Measurements from ENCODE around the gene CYSTM1.
"Not testable (repeated sequence)": the region's sequence is repeated elsewhere in the genome, so short reads cannot be mapped to it uniquely, and the experiment has no call there.

The CYSTM1 gene

GRCh38 chr5:140174014-140174413 lies 974 bp upstream of the CYSTM1 start:
- in situ Hi-C loops (cut with MboI; ENCODE audit: low sequenced_read_pairs): loop anchor here (25.0 kb wide), 2 partner anchors 112 to 387 kb away; partner anchors contain the start of gene PSD2

DNA sequence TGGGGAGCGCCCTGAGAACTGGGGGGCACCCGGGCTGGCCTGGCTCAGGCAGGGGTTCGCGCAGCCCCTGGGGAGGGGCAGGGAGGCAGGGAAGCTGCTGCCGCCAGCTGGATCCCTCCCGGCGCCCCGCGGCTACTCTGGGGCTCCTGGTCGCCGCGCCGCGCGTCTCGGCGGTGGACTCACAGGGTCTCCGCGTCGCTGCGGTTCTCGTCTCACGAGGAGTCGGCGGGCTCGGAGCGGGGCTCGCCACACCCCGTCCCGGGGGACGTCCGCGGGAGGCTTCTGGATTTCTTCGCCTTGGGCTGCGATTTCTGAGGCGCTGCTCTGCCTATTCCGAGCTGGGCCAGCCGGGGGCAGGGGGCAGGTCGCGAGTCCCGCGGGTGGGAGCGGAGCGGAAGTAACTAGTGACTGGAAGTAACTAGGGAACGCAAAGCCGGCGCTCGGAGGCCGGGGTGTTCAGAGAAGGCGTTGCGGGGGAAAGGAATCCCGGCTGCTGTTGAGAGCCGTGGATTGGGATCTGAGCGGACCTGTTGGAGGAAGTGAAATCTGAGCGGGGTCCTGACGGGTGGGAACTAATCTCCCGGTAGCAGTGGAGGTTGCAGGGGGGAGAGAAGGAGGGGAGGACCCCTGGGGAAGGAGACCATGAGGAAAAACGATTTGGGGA lies 511 bp downstream of the CYSTM1 start:
- in situ Hi-C loops (cut with MboI; ENCODE audit: low sequenced_read_pairs): no loop called here

GRCh38 chr5:140176031-140176387 lies 1.0 kb downstream of the CYSTM1 start:
- in situ Hi-C loops (cut with MboI; ENCODE audit: low sequenced_read_pairs): no loop called here

GRCh38 chr5:140178086-140178410 lies 3.1 kb downstream of the CYSTM1 start:
- in situ Hi-C loops (cut with MboI; ENCODE audit: low sequenced_read_pairs): no loop called here

DNA sequence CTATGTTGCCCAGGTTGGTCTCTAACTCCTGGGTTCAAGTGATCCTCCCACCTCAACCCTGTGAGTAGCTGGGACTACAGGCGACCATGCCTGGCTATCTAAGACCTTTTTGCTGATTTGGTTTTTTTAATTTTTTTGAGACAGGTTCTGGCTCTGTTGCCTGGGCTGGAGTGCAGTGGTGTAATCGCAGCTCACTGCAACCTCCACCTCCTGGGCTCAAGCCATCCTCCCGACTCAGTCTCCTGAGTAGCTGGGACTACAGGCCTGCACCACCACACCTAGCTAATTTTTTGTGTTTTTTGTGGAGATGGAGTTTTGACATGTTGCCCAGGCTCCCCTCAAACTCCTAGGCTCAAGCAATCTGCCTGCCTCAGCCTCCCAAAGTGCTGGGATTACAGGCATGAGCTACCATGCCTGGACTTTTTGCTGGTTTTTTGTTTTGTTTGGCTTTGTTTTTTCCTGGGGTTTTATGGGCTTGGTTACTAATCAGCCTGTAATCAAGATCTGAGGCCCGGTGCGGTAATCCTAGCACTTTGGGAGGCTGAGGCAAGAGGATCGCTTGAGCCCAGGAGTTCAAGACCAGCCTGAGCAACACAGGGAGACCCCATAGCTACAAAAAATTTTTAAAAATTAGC lies 3.6 kb downstream of the CYSTM1 start:
- in situ Hi-C loops (cut with MboI; ENCODE audit: low sequenced_read_pairs): no loop called here

DNA sequence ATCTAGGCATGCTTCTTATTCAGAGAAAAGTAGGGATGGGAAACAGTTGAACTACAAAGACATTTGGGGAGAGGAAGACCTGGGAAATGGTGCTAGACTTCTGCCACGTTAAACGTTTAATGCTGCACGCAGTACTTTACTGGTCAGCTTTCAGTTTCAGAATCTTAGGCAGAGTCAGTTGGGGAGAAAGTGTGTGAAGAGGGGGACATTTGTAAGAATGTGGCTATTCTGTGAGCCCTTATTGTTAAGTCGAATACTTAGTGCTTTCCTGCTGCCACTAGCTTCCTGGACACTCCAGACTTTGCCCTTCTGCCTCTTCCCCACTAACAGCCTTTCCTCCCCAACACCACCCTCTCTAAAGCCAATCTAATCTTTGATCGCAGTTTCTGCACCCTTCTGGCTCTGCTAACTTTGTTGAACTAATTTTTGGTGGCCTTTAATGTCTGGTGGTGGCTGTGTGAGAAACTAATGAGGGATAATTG lies 6.1 kb downstream of the CYSTM1 start:
- in situ Hi-C loops (cut with MboI; ENCODE audit: low sequenced_read_pairs): no loop called here

GRCh38 chr5:140181525-140181924 lies 6.5 kb downstream of the CYSTM1 start:
- in situ Hi-C loops (cut with MboI; ENCODE audit: low sequenced_read_pairs): no loop called here

GRCh38 chr5:140182075-140182711 lies 7.2 kb downstream of the CYSTM1 start:
- in situ Hi-C loops (cut with MboI; ENCODE audit: low sequenced_read_pairs): no loop called here

- in situ Hi-C loops (cut with MboI; ENCODE audit: low sequenced_read_pairs): no loop called here
Observed at GRCh38 chr5:140182803-140183367, 7.9 kb downstream of the CYSTM1 start.

DNA sequence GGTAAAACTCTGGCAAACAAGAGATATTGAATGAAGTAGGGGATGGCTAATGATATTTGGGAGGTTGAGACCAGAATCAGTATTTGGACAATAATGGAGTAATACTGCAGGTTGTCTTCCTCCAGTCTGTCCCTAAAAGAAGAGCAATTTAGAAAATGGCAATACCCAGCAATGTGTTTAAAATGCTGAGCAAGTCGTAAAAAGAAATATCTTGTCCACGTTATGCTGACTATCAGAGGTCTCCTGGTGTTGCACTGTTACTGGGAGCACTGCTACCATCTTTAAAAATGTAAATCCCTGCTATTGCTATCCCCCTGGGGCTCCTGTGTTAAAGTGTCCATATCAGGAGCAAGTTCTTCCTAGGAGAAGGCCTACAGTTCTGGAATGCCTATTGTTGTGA lies 10.4 kb downstream of the CYSTM1 start:
- in situ Hi-C loops (cut with MboI; ENCODE audit: low sequenced_read_pairs): no loop called here

DNA sequence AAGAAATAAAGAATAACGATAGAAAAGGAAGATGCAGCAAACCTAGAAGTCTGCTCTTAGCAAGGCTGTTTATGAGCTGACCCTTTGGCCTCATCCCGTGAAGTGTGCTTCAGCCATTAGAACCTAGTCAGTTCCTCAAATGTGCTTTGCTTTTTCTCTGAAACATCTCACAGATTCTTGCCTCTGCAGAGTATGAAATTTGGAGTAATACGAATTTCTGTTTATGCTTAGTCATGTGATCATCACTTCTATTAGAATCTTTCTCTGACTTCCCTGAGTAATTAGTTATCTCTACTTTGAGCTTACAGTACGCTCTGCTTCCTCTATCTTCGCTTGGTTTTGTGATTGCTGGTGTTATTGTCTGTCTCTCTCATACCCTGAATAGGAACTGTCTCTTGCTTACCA lies 11.3 kb downstream of the CYSTM1 start:
- in situ Hi-C loops (cut with MboI; ENCODE audit: low sequenced_read_pairs): no loop called here

DNA sequence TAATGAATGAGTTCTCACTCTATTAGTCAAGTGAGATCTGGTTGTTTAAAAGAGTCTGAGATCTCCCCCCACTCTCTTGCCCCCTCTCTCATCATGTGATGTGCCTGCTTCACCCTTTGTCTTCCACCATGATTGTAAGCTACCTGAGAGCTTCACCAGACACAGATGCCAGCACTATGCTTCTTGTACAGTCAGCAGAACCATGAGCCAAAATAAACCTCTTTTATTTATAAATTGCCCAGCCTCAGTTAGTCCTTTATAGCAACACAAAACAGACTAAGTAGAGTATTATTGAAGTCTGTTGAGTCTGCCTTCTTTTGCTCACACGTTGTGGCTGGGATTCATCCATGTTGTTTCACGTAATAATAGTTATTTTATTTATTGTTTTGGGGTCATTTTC lies 14.3 kb downstream of the CYSTM1 start:
- in situ Hi-C loops (cut with MboI; ENCODE audit: low sequenced_read_pairs): no loop called here

DNA sequence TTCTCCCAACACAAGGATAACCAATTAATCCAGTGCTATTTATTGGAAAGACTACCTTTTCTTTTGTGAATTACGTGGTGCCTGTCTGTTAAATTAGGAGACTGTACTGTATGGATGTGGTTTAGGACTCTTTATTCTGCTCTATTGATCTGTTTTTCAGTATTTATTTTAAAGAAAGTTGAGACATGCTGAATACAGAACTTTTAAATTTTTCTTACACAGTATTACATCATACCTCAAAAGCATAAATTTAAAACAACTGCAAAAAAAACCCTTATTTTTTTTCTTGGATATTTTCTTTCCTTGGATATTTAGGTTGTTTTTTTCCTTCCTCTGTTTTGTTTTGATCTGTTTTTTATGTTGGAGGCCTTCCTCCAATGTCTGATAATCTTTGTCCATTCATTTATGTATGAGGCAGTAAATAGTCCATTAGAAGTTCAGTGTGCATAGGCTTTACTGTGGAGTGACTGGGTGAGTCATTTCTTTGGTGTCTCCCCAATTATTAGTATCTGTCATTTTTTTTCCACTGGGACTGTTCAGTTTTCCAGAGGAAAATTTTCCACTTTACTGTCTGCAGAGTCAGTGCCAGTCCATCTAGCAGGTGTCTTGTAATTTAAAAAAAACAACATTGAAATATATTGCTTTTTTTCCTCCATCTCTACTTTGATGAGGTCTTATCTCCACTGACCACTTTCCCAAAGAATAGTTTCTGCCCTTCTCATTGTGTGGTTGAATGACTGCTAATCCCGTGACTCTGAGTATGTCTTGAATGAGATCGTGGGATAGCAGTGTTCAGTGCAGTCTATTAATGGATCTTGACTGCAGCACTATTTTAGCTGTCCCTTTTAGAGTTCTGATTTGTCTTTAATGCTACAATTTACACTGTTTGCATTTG lies 15.2 kb downstream of the CYSTM1 start:
- in situ Hi-C loops (cut with MboI; ENCODE audit: low sequenced_read_pairs): no loop called here

GRCh38 chr5:140190872-140191218 lies 15.9 kb downstream of the CYSTM1 start:
- in situ Hi-C loops (cut with MboI; ENCODE audit: low sequenced_read_pairs): no loop called here

GRCh38 chr5:140192715-140193430 lies 17.9 kb downstream of the CYSTM1 start:
- in situ Hi-C loops (cut with MboI; ENCODE audit: low sequenced_read_pairs): no loop called here

- in situ Hi-C loops (cut with MboI; ENCODE audit: low sequenced_read_pairs): no loop called here
Observed at GRCh38 chr5:140194662-140195061, 19.7 kb downstream of the CYSTM1 start.

GRCh38 chr5:140196115-140196814 lies 21.3 kb downstream of the CYSTM1 start:
- in situ Hi-C loops (cut with MboI; ENCODE audit: low sequenced_read_pairs): no loop called here

DNA sequence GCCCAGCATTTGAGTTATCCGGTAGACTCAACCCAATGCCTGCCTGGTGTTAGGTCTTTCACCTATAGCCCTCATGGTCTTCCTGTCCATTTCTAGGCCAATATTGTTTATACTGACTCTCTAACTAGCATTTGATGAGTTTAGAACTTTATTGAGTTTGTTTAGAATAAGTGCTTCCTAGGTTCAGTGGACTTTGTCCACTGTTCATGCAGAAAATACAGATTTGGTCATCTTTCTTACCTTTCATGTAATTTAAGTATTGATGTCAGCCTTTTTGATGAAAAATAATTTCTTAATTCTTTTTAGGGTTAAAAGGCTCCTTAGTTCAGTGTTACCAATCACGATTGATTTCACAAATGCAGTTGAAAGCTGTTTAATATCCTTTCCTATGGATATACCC lies 22.0 kb downstream of the CYSTM1 start:
- in situ Hi-C loops (cut with MboI; ENCODE audit: low sequenced_read_pairs): no loop called here

DNA sequence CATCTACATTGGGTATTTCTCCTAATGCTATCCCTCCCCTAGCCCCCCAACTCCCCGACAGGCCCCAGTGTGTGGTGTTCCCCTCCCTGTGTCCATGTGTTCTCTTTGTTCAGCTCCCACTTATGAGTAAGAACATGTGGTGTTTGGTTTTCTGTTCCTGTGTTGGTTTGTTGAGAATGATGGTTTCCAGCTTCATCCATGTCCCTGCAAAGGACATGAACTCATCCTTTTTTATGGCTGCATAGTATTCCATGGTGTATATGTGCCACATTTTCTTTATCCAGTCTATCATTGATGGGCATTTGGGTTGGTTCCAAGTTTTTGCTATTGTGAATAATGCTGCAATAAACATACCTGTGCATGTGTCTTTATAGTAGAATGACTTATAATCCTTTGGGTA lies 23.9 kb downstream of the CYSTM1 start:
- in situ Hi-C loops (cut with MboI; ENCODE audit: low sequenced_read_pairs): not testable (repeated sequence)

DNA sequence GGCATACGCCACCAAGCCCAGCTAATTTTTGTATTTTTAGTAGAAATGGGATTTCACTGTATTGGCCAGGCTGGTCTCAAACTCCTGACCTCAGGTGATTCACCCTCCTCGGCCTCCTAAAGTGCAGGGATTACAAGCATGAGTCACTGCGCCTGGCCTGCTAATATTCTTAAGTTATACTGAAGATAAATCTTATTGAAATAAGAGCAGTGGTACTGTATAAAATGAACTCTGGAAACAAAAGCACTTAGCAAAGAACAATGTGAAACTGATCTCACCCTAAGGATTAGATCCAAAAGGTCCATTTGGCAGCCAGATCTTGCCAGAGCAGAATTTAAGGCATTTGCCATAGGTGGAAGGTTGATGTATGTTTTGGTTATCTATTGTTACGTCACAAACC lies 27.1 kb downstream of the CYSTM1 start:
- in situ Hi-C loops (cut with MboI; ENCODE audit: low sequenced_read_pairs): no loop called here
